HFF-Myc (cell line): Measurements from ENCODE around the gene PKN1.
A peak's percentile ranks its signal among the peaks of the same experiment; 100 is the strongest.
"Not testable (repeated sequence)": the region's sequence is repeated elsewhere in the genome, so short reads cannot be mapped to it uniquely, and the experiment has no call there.

ENCODE experiments used
- DNase-seq: peaks from one replicate; pipeline ENCODE4 v3.0.0-alpha.2; 2011; ENCODE audit warnings: low read depth; ENCODE audit errors: extremely low read depth
- H3K4me3 ChIP-seq: replicated peaks from 2 replicates; pipeline ENCODE4 v1.5.1; 2011; ENCODE audit warnings: low read depth, mild to moderate bottlenecking, control low read depth, low read length
- TF ChIP-seq, protein P1 (sequence below): IDR thresholded peaks from 2 replicates; pipeline ENCODE4 v1.5.1; 2012; ENCODE audit warnings: mild to moderate bottlenecking, low read depth, low read length, control low read depth; ENCODE audit errors: missing control alignments

Gene PKN1

DNA sequence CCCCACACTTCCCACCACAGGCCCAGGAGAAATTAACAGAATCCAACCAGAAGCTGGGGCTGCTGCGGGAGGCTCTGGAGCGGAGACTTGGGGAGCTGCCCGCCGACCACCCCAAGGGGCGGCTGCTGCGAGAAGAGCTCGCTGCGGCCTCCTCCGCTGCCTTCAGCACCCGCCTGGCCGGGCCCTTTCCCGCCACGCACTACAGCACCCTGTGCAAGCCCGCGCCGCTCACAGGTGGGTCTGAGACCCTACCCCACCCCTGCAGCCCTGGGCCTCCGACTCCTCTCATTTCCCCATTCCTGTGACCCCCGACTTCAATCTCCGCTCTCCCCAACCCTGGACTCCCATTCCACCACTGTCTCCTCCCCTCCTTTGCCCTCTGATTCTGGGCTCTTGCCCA, 17.8 kb downstream of the PKN1 start:
- H3K4me3 ChIP-seq = no peak overlapping the region
- no peak for DNase-seq
- TF ChIP-seq, protein P1, sequence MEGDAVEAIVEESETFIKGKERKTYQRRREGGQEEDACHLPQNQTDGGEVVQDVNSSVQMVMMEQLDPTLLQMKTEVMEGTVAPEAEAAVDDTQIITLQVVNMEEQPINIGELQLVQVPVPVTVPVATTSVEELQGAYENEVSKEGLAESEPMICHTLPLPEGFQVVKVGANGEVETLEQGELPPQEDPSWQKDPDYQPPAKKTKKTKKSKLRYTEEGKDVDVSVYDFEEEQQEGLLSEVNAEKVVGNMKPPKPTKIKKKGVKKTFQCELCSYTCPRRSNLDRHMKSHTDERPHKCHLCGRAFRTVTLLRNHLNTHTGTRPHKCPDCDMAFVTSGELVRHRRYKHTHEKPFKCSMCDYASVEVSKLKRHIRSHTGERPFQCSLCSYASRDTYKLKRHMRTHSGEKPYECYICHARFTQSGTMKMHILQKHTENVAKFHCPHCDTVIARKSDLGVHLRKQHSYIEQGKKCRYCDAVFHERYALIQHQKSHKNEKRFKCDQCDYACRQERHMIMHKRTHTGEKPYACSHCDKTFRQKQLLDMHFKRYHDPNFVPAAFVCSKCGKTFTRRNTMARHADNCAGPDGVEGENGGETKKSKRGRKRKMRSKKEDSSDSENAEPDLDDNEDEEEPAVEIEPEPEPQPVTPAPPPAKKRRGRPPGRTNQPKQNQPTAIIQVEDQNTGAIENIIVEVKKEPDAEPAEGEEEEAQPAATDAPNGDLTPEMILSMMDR = no peak

DNA sequence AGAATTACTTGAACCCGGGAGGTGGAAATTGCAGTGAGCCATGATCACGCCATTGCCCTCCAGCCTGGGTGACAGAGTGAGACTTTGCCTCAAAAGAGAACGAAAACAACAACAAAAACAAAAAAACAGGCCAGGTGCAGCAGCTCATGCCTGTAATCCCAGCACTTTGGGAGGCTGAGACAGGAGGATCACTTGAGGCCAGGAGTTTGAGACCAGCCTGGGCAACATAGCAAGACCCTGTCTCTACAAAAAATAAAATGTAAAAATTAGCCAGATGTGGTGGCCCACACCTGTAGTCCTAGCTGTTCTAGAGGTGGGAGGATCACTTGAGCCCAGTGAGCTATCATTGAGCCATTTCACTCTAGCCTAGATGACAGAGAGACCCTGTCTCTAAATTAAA, 19.2 kb downstream of the PKN1 start:
- not testable (repeated sequence) for DNase-seq, H3K4me3 ChIP-seq

DNA sequence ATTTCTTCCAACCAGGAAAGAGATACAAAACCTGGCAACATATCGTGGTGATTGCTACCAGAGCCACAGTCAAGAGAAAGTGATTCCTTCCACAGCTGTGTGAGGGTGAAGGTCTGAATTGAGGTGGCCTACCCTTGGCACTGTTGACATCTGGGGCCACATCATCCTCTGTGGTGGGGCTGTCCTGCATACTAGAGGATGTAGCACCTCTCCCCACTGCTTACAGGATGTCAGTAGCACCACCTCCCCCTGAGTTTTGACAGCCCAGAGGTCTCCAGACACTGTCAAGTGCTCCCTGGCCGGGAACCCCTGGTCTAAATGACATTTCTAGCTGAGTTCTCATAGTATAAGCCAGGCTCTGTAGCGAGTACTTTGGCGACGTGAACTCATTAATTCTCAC, 26.6 kb downstream of the PKN1 start:
- DNase-seq = no peak
- H3K4me3 ChIP-seq = no peak overlapping the region

DNA sequence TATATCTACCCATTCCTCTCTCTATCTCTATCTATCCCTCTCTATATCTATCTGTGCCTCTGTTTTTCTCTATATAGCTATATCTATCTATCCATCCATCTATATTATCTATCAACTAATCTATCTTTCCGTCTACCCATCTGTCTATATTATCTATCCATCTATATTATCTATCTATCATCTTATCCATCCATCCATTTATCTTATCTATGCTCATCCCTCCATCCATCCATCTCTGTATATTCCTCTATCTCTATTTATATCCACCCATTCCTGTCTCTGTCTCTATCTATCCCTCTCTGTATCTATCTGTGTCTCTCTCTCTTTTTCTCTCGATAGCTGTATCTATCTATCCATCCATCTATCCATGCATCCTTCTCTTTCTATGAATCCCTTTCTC, 27.8 kb downstream of the PKN1 start:
- no peak overlapping the region for H3K4me3 ChIP-seq
- no peak for DNase-seq
- TF ChIP-seq, protein P1 = no peak

More for the DNA sequence above, 26.6 kb downstream of the PKN1 start:
- TF ChIP-seq, protein P1 = no peak

DNA sequence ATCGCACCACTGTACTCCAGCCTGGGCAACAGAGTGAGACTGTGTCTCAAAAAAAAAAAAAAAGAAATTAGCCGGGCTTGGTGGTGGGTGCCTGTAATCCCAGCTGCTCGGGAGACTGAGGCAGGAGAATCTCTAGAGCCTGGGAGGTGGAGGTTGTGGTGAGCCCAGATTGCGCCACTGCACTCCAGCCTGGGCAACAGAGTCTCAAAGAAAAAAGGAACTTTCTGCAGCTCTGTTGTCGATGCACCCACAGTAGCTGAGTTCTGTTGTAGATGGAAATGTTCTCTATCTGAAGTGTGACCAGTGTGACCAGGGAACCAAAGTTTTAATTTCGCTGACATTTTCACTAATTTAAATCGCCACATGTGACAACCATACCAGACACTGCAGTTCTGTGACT, 29.3 kb downstream of the PKN1 start:
- not testable (repeated sequence) for DNase-seq, H3K4me3 ChIP-seq

DNA sequence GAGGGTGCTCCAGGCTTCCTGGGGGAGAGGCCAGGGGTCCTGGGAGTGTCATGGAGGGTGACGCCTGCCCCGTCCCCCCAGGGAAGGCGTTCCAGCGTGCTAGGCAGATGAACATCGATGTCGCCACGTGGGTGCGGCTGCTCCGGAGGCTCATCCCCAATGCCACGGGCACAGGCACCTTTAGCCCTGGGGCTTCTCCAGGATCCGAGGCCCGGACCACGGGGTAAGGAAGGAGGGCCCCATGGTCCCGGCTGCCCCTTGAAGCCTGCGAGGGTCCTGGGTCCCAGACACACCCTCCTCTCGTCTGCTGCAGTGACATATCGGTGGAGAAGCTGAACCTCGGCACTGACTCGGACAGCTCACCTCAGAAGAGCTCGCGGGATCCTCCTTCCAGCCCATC, 30.6 kb downstream of the PKN1 start:
- TF ChIP-seq, protein P1 = no peak
- no peak for DNase-seq
- no peak overlapping the region for H3K4me3 ChIP-seq

DNA sequence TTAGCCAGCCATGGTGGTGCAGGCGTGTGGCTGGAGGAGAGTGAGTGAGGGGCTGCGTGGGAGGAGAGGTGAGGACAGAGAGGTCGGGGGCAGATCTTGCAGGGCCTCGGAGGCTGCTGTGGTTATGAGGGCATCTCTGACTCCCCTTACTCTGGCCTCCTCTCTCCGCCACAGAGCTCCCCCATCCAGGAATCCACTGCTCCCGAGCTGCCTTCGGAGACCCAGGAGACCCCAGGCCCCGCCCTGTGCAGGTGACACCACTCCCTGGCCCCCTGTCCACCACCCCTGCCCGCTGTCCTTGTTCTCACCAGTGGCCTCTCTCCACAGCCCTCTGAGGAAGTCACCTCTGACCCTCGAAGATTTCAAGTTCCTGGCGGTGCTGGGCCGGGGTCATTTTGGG, 34.3 kb downstream of the PKN1 start:
- no peak overlapping the region for H3K4me3 ChIP-seq
- TF ChIP-seq, protein P1 = no peak
- DNase-seq = no peak

DNA sequence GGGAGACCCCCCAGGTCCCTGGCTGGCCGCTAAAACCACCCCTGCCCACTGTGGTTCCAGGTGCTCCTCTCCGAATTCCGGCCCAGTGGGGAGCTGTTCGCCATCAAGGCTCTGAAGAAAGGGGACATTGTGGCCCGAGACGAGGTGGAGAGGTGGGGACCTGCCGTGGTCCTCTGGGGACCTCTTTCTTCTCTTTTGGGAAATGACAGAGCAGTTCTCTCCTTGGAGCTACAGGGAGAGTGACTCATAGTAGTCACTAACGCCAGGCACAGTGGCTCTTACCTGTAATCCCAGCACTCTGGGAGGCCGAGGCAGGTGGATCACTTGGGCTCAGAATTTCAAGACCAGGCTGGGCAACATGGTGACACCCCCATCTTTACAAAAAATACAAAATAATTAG, 34.7 kb downstream of the PKN1 start:
- no peak for DNase-seq
- TF ChIP-seq, protein P1 = peak; percentile 10

More for the DNA sequence above, 34.7 kb downstream of the PKN1 start:
- H3K4me3 ChIP-seq = no peak overlapping the region
